CD4-positive, alpha-beta T cell treated with Interleukin-10 for 1 hour (primary cell): ENCODE results near the gene KRTAP4-3.
"Not testable (repeated sequence)": the region's sequence is repeated elsewhere in the genome, so short reads cannot be mapped to it uniquely, and the experiment has no call there.

Source experiments
- DNase-seq: peaks from one replicate; pipeline ENCODE4 v3.0.0-alpha.2; 2020

Gene KRTAP4-3

GRCh38 chr17:41150026-41150425 lies 18.0 kb downstream of the KRTAP4-3 start:
- DNase-seq: no peak

DNA sequence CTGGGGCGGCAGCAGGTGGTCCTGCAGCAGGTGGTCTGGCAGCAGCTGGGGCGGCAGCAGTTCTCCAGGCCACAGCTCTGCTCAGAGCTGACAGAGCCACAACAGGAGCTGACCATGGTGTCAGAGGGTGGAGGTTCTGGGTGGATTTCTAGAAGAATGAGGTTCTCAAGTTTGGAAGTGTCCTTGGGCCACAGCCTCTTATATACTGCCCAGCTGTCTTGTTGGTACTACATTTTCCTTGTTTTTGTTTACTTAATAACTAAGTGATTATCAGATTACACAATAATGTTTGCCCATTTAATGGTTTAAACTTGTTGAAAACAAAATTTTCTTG lies 18.4 kb downstream of the KRTAP4-3 start, which contains the start of gene KRTAP4-5:
Gene KRTAP4-5, minus strand, starts transcription at position 174 of the 334 bp plus-strand sequence. Its CDS starts 58 bp downstream, at position 116.
- no peak for DNase-seq

DNA sequence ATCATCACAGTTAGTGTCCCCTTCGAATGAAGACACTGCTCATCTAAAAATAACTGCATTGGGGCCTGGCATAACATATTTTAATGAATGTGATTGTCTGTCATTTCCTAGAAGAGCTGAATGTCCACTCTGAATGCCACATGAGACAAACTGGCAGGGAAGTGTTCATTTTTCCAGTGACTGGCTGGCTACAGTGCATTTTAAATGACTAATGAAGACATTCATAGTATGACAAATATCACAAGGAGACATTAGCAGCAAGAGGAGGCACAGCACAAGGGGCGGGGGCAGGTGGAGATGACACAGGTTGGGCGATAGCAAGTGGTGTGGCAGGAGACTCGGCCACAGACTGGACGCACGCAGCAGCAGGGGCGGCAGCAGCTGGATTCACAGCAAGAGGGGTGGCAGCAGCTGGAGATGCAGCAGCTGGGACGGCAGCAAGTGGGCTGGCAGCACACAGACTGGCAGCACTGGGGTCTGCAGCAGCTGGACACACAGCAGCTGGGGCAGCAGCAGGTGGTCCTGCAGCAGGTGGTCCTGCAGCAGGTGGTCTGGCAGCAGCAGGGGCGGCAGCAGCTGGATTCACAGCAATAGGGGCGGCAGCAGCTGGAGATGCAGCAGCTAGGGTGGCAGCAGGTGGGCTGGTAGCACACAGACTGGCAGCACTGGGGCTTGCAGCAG lies 18.9 kb downstream of the KRTAP4-3 start:
- DNase-seq: not testable (repeated sequence)

GRCh38 chr17:41147531-41148204 lies 20.4 kb downstream of the KRTAP4-3 start:
- DNase-seq: no peak

GRCh38 chr17:41145261-41145660 lies 22.8 kb downstream of the KRTAP4-3 start:
- DNase-seq: no peak

GRCh38 chr17:41144846-41145245 lies 23.2 kb downstream of the KRTAP4-3 start:
- no peak for DNase-seq

DNA sequence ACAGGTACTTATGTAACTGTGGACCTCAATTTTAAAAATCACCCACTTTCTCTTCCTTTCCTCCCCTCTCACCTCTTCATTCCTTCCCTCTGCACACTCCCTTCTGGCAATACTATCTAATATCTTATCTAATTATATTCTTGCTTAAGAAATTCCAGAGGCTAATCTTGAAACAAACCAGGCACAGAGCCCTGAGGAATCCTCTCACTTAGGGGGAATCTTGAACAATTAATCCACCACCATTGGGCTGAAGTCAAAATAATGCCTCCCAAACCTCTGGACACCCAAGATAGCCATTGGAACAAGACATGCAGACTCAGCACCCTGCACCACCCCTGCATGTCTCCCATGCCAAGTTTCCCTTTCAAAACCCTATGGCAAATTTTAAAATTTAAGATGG lies 26.7 kb downstream of the KRTAP4-3 start:
- no peak for DNase-seq

DNA sequence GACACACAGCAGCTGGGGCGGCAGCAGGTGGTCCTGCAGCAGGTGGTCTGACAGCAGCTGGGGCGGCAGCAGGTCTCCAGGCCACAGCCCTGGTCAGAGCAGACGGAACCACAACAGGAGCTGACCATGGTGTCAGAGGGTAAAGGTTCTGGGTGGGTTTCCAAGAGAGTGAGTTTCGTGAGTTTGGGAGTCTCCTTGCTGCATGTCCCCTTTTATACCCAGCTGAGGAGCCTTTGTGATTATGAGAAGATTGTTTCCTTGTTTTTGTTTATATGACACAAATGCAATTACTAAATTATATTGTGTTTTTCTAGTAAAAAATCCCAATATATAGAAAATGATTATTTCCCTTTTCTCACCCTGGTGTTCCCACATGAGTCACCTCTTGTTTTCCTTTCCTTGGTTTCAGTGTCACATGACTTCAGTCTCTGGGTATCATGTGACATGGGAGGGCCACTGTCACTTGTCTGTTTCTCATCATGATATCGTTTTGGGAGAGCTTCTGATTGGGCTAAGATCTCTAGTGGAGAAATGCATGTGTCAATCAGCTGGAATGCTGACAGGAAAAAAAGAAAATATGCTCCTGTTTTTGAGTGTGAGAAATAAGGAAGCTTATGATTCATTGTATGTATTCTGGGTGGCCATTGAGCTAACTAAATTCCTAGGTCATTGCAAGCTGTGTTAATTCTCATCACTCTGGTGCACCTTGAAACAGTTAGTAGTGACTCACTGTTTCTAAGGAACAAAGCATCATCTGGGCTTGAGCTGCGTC lies 27.5 kb downstream of the KRTAP4-3 start, which contains the start of gene KRTAP4-6:
Gene KRTAP4-6, minus strand, starts transcription at position 185 of the 772 bp plus-strand sequence. Its CDS starts 57 bp downstream, at position 128.
- no peak for DNase-seq

- not testable (repeated sequence) for DNase-seq
Observed at GRCh38 chr17:41139865-41140264, 28.2 kb downstream of the KRTAP4-3 start.

- no peak for DNase-seq
Observed at GRCh38 chr17:41133880-41134735, 33.9 kb downstream of the KRTAP4-3 start.

GRCh38 chr17:41131979-41132378 lies 36.0 kb downstream of the KRTAP4-3 start:
- DNase-seq: no peak

DNA sequence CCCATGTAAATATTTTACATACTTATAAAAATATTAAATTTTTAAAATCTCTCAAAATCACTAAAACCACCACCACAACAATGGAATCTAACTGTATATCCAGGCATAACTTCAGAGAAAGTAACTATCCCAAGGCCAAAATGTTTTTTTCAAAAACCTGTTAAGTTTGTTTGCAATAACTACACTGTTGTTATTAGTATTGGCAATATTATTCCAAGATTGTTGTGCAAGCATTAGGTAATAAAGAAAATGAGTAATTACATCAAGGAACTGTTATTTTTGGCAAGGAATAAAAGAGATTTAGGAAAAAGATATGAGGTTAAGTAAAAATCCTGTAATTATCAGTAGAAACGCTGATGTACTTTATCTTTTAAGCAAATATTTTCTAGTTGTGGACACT lies 40.6 kb downstream of the KRTAP4-3 start:
- no peak for DNase-seq

DNA sequence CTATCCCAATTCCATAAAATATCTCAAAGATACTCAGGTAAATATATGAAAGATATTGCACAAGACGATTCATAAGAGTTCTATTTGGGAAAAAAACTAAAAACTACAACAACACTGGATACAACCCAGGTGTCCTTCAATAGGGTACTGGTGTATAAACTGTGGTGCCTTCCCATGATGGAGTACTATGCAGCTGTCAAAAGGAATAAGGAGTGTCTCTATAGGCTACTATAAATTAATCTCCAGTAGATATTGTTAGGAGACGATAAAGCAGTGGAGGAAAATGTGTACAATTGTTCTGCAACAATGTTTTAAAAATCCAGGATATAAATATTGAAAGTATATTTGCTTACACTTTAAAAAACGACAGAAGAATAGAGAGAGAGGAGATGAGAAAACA lies 41.6 kb downstream of the KRTAP4-3 start:
- no peak for DNase-seq

DNA sequence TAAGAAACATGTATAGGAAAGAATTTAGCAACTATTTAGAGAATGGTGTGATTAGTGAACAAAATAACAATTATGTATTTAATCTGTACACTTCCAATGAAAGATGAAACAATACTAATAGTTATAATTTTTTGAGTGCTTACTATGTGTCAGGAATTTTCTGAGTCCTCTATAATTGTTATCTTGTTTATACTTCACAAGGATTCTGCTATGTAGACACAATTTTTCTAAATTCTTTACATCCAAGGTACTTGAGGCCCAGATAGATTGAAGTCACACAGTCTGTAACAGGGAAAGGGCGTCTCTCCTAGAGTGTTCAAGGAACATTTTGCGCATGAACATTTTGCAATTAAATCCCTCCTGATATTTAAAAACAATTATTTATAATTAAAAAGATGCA lies 43.0 kb downstream of the KRTAP4-3 start:
- DNase-seq: no peak

DNA sequence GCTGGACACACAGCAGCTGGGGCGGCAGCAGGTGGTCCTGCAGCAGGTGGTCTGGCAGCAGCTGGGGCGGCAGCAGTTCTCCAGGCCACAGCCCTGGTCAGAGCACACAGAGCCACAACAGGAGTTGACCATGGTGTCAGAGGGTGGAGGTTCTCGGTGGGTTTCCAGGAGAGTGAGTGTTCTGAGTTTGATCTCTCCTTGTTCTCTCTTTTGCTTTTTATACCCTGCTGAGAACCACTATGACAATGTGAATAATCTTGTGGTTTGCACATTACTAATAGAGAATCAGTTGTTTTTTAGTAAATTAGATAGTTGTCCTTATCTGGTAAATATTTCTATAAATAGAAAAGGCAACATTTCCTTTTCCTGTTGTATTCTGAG lies 44.0 kb downstream of the KRTAP4-3 start, which contains the start of gene KRTAP4-12:
Gene KRTAP4-12, minus strand, starts transcription at position 192 of the 381 bp plus-strand sequence. Its CDS starts 60 bp downstream, at position 132.
- DNase-seq: not testable (repeated sequence)

DNA sequence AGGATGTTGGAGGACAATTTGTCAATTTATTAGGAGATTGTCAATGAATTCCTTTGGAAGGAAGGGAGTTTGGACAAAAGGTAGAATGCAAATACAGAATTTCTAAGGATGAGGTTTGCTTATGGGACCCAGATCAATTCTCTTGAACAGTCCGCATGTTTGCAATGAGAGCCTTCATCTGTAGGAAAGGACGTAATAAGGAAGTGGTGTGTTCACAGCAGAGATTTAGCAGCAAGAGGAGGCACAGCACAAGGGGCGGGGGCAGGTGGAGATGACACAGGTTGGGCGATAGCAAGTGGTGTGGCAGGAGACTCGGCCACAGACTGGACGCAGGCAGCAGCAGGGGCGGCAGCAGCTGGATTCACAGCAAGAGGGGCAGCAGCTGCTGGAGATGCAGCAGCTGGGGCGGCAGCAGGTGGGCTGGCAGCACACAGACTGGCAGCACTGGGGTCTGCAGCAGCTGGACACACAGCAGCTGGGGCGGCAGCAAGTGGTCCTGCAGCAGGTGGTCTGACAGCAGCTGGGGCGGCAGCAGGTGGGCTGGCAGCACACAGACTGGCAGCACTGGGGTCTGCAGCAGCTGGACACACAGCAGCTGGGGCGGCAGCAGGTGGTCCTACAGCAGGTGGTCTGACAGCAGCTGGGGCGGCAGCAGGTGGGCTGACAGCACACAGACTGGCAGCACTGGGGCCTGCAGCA lies 44.6 kb downstream of the KRTAP4-3 start:
- not testable (repeated sequence) for DNase-seq

GRCh38 chr17:41121742-41122141 lies 46.3 kb downstream of the KRTAP4-3 start:
- no peak for DNase-seq

DNA sequence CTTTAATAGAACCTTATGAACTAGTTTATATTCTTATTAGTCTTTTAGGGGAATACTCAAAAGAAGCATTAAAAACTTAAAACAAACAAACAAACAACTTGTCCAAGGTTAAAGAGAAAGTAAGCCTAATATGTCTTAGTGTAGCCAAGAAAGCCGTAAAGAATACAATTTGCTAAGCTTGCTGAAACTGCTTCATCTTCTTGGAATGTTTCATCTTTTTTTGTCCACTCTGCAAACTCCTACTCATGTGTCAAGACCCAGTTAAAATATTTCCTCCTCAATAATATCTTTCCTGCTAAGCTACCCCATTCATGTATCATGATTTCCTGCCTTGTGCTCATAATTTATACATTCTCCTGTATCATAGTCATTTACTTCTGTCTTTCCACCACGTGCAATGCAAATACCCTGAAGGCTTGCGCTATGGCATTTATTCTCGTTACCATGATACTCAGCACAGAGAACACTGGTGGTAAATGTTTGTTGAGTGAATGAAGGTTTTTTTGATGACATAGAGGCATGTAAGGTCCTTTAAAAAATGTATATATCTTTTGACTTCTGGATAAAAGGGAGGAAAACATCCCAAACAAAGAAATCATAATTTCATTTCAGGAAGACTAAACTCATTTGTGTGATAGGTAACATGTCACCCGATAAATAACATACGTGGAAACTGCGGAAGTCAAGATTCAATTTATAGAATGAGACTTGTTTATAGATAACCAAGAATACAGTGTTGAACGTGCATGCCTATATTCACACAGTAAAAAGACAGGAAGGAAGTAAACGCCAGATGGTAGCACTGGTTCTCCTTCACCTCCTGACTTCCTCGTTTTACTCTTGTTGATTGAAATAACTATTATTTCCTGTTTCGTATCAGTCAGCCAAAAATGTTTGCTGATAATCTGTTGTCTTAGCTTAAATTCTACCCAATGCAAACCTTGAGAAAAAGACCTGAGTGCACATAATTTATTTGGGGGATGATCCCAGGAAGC lies 48.0 kb downstream of the KRTAP4-3 start:
- DNase-seq: peak; percentile 21

- no peak for DNase-seq
Observed at GRCh38 chr17:41118721-41119120, 49.3 kb downstream of the KRTAP4-3 start.

DNA sequence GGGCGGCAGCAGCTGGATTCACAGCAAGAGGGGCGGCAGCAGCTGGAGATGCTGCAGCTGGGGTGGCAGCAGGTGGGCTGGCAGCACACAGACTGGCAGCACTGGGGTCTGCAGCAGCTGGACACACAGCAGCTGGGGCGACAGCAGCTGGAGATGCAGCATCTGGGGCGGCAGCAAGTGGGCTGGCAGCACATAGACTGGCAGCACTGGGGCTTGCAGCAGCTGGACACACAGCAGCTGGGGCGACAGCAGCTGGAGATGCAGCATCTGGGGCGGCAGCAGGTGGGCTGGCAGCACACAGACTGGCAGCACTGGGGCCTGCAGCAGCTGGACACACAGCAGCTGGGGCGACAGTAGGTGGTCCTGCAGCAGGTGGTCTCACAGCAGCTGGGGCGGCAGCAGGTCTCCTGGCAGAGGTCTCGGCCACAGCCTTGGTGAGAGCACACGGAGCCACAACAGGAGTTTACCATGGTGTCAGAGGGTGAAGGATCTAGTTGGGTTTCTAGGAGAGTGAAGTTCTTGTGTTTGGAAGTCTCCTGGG lies 50.1 kb downstream of the KRTAP4-3 start, which contains the start of gene KRTAP4-11:
Gene KRTAP4-11, minus strand, starts transcription at position 528 of the 541 bp plus-strand sequence. Its CDS starts 58 bp downstream, at position 470.
- not testable (repeated sequence) for DNase-seq
